ENCODE data around the gene MYO1B. TPM values are rescaled to one million over a fixed set of nuclear protein-coding genes. Genes with fewer than 3 reads are reported as not detected.

The MYO1B gene
- total RNA-seq, 1 experiment from 2014 or later: 43.2 TPM

GRCh38 chr2:191280290-191280689, 35.1 kb downstream of the MYO1B start:
- Histone ChIP-seq H2BK120ac (ENCODE audit: low read depth, low read length, poor library complexity, severe bottlenecking) (no peak overlapping the region), H3K79me1 (ENCODE audit: insufficient read depth, low read depth, low read length, poor library complexity, severe bottlenecking) (peaks cover 4% of the 10 kb centered on the region), H3K4me1 (ENCODE audit: insufficient read depth, low read length) (peaks cover 13% of the 10 kb centered on the region), H3K23me2 (ENCODE audit: insufficient read length, low read depth, low read length, poor library complexity, severe bottlenecking) (no peaks in the 10 kb centered on the region), H3K23ac (ENCODE audit: insufficient read length, low read depth, low read length) (no peak overlapping the region), H3K4ac (ENCODE audit: low read depth, low read length) (no peak overlapping the region), H4K5ac (ENCODE audit: insufficient read length, low read depth, low read length) (no peak overlapping the region), H2BK5ac (ENCODE audit: insufficient read length, low read length) (no peak overlapping the region), H3K9me3 (ENCODE audit: control insufficient read depth, low read depth, low read length) (no peaks in the 10 kb centered on the region), H4K20me1 (ENCODE audit: control insufficient read depth, insufficient read depth, insufficient read length) (no peaks in the 10 kb centered on the region), H3K9ac (ENCODE audit: extremely low read depth, insufficient read length, low read length) (no peak overlapping the region), H3K27me3 (ENCODE audit: insufficient read depth, low read length) (no peaks in the 10 kb centered on the region), H2AK5ac (ENCODE audit: insufficient read length, low read length) (no peak overlapping the region), H3K79me2 (ENCODE audit: insufficient read depth, low read length) (peaks cover 6% of the 10 kb centered on the region; the same call in 1 of the 2 replicates), H2BK15ac (ENCODE audit: low read depth, low read length) (no peak overlapping the region), H3T11ph (ENCODE audit: low read length) (no peak overlapping the region), H3K4me2 (ENCODE audit: insufficient read depth, insufficient read length, low read length) (no peak overlapping the region), H4K8ac (replicated peaks; ENCODE audit: insufficient read length, low read depth, low read length) (no peak overlapping the region), H3K18ac (ENCODE audit: insufficient read length, low read depth, low read length) (no peak overlapping the region), H2AFZ (ENCODE audit: low read length) (no peak overlapping the region), H2BK12ac (ENCODE audit: insufficient read length, low read depth, low read length) (no peak overlapping the region), H3K14ac (ENCODE audit: insufficient read depth, low read length) (no peak overlapping the region), H3K56ac (ENCODE audit: insufficient read length, low read depth, low read length) (no peak overlapping the region), H4K91ac (ENCODE audit: insufficient read length, low read depth, low read length) (no peak overlapping the region), H2BK20ac (ENCODE audit: low read depth, low read length, poor library complexity, severe bottlenecking) (no peak overlapping the region), H3K27ac (ENCODE audit: insufficient read length, low read depth, low read length) (peak overlapping the region; percentile 36)
- Mint-ChIP-seq H3K9me3 (no peaks in the 10 kb centered on the region), H3K4me1 (peaks cover 32 to 41% of the 10 kb centered on the region in 2 experiments), H3K36me3 (ENCODE audit: insufficient read depth in 1 of 3, low read depth in 3 of 3) (peaks cover 14 to 21% (median 20%) of the 10 kb centered on the region in 3 experiments), H3K27me3 (ENCODE audit: low read depth) (no peaks in the 10 kb centered on the region; the same call in 1 of the 2 replicates), H3K27ac (peak overlapping the region; percentile 66 to 97 (median 97)), H3K4me3 (no peak overlapping the region)
- TF ChIP-seq CTCF (conservative IDR thresholded peaks at IDR 0.05): no peak
- peak; percentile 73 for DNase-seq
- no CpG with 5 or more reads among the region's 7 CpGs for WGBS (ENCODE audit: extremely low coverage, insufficient read length, low lambda C conversion rate)

Data from H9 (cell line).